ENCODE measurements around the gene EXT2.

EXT2 gene

DNA sequence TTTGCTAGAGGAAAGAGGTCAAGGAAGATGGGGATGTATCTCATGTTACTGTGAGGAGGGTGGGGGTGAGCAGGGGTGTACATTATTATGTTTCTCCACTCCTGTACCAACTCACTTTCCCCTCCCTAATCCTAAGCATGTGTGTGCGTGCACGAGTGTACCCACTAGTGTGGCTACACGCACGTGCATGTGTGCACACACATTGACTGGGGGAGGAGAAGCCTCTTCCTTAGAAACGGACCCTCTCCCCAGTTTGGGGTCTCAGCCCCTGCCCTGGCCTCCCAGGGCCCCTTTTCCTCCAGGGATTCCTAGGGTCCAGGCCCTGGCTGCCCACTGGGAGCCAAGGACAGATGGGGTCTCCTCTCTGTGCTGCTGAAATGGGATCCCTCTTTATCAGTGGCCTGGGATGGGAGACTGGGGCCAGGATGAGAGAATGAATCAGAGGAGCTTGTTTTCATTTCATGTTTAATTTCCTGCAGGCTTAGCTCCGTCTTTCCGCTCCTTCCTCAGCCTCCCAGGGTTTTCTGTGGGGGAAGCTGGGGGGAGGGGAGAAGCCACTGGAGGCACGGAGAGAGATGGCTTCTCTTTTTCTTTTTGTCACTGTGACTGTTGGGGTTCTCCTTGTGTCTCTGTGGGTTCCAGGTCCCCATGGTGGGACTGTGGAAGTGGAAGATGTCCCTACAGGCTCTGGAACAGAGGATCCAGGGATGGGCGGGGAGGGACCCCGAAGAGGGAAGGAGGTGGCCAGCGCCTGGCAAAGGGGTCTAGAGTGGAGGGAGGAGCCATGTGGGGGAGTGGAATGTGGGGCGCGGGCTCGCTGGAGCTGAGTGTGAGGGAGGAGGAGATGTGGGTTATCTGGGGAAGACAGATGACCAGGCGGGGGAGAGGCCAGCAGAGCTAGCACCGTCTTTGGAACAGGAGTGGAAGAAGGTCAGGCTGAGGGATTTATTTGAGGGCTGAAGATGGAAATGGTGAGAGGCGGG lies 174.2 kb downstream of the EXT2 start:
- CTCF ChIA-PET = interaction anchor here (1.1 to 1.8 kb wide), 4 partner anchors 8 to 17 kb away, joined by 3 to 7 read pairs (median 4); no protein-coding TSS in a partner anchor
- no peak for DNase-seq (ENCODE audit: extremely low spot score)
- POLR2A ChIA-PET = no interaction called here
- TF ChIP-seq, protein P1, sequence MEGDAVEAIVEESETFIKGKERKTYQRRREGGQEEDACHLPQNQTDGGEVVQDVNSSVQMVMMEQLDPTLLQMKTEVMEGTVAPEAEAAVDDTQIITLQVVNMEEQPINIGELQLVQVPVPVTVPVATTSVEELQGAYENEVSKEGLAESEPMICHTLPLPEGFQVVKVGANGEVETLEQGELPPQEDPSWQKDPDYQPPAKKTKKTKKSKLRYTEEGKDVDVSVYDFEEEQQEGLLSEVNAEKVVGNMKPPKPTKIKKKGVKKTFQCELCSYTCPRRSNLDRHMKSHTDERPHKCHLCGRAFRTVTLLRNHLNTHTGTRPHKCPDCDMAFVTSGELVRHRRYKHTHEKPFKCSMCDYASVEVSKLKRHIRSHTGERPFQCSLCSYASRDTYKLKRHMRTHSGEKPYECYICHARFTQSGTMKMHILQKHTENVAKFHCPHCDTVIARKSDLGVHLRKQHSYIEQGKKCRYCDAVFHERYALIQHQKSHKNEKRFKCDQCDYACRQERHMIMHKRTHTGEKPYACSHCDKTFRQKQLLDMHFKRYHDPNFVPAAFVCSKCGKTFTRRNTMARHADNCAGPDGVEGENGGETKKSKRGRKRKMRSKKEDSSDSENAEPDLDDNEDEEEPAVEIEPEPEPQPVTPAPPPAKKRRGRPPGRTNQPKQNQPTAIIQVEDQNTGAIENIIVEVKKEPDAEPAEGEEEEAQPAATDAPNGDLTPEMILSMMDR (IDR thresholded peaks at IDR 0.05; ENCODE audit: control extremely low read depth, extremely low read depth, low read depth, missing control alignments) = no peak

DNA sequence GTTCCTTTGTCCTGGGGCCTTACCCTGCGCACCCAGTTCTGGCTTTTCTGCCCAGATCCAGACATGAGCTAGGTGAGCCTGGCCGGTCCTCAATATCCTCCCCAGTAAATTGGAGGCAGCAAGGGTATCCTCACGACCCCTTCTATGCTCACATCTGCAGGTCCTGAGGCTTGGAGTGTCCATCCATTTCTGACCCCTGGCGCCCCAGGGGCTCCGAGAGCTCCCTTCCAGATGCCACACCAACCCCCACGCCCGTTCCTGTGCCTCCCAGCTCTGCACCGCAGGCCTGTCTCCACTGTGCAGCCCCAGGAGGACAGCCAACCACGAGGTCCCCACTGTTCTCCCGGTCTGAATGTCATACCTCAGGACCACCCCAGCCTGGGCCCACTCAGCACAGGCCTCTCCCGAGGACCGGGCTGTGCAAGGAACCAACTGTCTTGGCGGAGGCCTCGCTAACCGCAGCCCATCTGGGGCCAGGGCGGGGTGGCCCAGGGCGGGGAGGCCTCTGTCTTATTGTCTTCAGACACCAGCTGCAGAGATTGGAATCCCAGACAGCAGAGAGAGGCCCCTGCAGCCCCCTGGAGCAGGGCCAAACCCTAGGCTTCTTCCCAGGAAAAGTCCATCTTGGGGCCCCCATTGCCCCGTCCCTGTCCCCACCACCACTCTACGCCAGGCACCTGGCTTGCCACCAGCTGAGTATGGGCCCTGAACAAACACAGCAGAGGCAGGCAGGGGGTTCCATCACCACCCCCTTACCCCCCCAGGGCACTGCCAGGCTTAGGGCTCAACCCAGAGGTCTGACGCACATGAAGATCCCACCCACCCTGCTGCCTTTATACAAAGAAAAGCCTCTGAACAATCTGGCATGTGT lies 175.2 kb downstream of the EXT2 start:
- CTCF ChIA-PET = interaction anchor here (1.2 kb wide), 1 partner anchor 9 kb away, joined by 3 read pairs; no protein-coding TSS in a partner anchor
- DNase-seq (ENCODE audit: extremely low spot score) = no peak
- POLR2A ChIA-PET = no interaction called here
- TF ChIP-seq, protein P1 (IDR thresholded peaks at IDR 0.05; ENCODE audit: control extremely low read depth, extremely low read depth, low read depth, missing control alignments) = no peak

DNA sequence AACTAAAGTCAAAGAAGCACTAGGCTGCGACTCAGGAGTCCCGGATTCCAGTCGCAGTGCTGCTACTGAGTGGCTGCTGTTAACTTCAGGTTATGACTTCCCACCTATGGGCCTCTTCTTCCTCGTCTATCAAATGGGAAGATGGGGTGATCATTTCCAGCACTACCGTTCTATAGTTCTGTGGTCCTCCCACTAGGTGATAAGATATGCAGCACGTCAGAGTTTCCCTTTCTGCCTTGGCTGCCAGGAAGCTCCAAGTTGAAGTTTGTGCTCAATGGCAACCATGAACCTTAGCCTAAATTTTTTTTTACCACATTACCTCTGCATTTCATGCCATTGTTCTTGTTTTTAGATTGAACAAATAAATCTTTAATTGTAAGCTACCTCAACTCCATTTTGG lies 175.8 kb downstream of the EXT2 start:
- no peak for DNase-seq (ENCODE audit: extremely low spot score)
- TF ChIP-seq, protein P1 (IDR thresholded peaks at IDR 0.05; ENCODE audit: control extremely low read depth, extremely low read depth, low read depth, missing control alignments) = no peak
- ChIA-PET CTCF (no interaction called here), POLR2A (no interaction called here)

DNA sequence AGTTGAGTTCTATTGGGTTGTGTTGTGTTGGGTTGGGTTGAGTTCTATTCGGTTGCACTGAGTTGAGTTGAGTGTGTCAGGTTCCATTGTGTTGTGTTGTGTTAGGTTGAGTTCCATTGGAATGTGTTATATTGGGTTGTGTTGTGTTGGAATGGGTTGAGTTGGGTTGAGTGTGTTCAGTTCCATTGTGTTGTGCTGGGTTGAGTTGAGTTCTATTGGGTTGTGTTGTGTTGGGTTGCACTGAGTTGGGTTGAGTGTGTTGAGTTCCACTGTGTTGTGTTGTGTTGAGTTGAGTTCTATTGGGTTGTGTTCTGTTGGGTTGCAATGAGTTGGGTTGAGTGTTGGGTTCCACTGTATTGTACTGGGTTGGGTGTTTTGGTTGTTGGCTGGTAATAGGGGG lies 178.9 kb downstream of the EXT2 start:
- TF ChIP-seq, protein P1 (IDR thresholded peaks at IDR 0.05; ENCODE audit: control extremely low read depth, extremely low read depth, low read depth, missing control alignments) = no peak
- DNase-seq (ENCODE audit: extremely low spot score) = no peak
- POLR2A ChIA-PET = no interaction called here
- CTCF ChIA-PET = no interaction called here

DNA sequence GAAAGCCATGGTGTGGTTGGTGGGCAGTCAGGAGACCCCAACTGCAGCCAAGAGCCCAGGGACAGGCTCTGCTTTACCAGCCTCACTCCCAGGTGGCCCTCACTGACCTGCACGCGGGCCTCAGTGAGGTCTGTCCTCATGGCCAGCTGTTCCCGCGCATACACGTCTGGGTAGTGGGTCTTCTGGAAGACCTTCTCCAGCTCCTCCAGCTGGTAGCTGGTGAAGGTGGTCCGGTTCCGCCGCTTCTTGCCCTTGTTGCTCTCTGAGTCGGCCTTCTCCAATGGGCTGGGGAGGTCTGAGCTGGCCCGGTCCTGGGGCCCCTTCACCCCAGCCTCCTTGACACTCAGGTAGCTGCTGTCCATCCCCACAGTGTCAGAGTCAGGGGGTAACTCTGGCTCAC lies 179.8 kb downstream of the EXT2 start:
- TF ChIP-seq, protein P1 (IDR thresholded peaks at IDR 0.05; ENCODE audit: control extremely low read depth, extremely low read depth, low read depth, missing control alignments) = no peak
- DNase-seq (ENCODE audit: extremely low spot score) = no peak
- CTCF ChIA-PET = interaction anchor here (1.0 to 1.7 kb wide), 2 partner anchors 10 kb away, joined by 3 to 12 read pairs; no protein-coding TSS in a partner anchor
- POLR2A ChIA-PET = no interaction called here

DNA sequence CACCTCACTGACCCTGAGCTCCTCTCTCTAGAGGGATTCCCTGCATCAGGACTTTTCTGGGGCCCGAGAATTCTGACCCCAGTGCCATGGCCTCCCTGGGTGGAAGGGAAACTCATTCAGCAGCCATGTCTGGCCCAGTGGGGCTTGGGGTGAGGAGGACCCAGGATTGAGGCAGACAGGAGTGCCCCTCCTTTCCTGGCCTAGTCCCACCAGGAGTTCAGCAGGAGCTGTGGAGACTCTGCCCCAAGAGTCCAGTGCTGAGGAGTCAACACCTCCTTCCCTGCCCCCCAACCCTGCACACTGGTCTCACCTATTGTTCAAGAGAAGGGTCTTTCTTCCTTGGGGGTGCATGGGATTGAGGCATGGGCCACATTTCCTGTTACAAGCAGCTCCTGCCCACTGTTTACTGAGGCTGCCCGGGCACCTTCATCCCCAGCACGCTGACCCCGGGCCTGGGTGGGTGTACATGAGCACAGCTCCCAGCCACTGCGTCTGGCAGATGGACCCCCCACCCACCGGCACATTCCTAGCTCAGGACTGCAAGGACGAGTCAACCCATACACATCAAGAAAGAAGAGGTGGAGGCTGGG lies 180.6 kb downstream of the EXT2 start:
- ChIA-PET POLR2A (no interaction called here), CTCF (interaction anchor here (1.0 to 1.7 kb wide), 3 partner anchors 10 to 171 kb away, joined by 3 to 12 read pairs (median 4); no protein-coding TSS in a partner anchor)
- TF ChIP-seq, protein P1 (IDR thresholded peaks at IDR 0.05; ENCODE audit: control extremely low read depth, extremely low read depth, low read depth, missing control alignments) = no peak
- no peak for DNase-seq (ENCODE audit: extremely low spot score)

Data from GM10248 (cell line).